Colonic mucosa (tissue), 4 donors: ENCODE results near the gene NOD1. TPM values are rescaled to one million over a fixed set of nuclear protein-coding genes. Genes with fewer than 3 reads are reported as not detected.

ENCODE experiments used
- DNase-seq: peaks from one replicate; pipeline ENCODE4 v3.0.0-alpha.2; 2020
- H3K27ac ChIP-seq: fragments of 200-600 bp; one replicate; pipeline ENCODE4 v1.8.0; 2021
- H3K27me3 ChIP-seq: fragments of 200-600 bp; one replicate; pipeline ENCODE4 v1.8.0; 2021
- H3K36me3 ChIP-seq: fragments of 200-600 bp; one replicate; pipeline ENCODE4 v1.8.0; 2021
- H3K4me1 ChIP-seq: fragments of 200-600 bp; one replicate; pipeline ENCODE4 v1.8.0; 2021; ENCODE audit warnings: mild to moderate bottlenecking
- H3K4me3 ChIP-seq: fragments of 200-600 bp; one replicate; pipeline ENCODE4 v1.8.0; 2021
- H3K9ac ChIP-seq, 2 donors: one replicate each; pipeline ENCODE4 v1.7.0; 2013; ENCODE audit warnings: control low read depth in 2 of 2, low read depth in 2 of 2, low read length in 2 of 2
- H3K9me3 ChIP-seq: fragments of 200-600 bp; one replicate; pipeline ENCODE4 v1.8.0; 2021
- intact Hi-C: fragments of 100-400 bp; cut with DNase I; formaldehyde crosslinking; loops from one replicate; pipeline ENCODE4 v1.14.1; 2022
- total RNA-seq, 2 donors: library from RNA; stranded (reverse); fragmentation: NEBNext Ultra II Directional in 1 of 2; extraction: Animal tissue kit (Norgen Biotek cat#: 25700) in 1 of 2; gene quantifications; one replicate each; pipeline ENCODE4 v1.2.1, GENCODE V29; 2021
- TF ChIP-seq, protein P1 (sequence below): fragments of 200-600 bp; IDR thresholded peaks from one replicate; pipeline ENCODE4 v1.8.0; 2022; ENCODE audit warnings: antibody characterized with exemption, mild to moderate bottlenecking
- donor health status: healthy.
- donor health status: DM: no; HTN: no; CAD: no.
- donor health status: DM: no; HTN: no; CAD: no.

NOD1 gene
- total RNA-seq, 2 donors from 2014 or later, result 9.5 to 14.0 TPM

DNA sequence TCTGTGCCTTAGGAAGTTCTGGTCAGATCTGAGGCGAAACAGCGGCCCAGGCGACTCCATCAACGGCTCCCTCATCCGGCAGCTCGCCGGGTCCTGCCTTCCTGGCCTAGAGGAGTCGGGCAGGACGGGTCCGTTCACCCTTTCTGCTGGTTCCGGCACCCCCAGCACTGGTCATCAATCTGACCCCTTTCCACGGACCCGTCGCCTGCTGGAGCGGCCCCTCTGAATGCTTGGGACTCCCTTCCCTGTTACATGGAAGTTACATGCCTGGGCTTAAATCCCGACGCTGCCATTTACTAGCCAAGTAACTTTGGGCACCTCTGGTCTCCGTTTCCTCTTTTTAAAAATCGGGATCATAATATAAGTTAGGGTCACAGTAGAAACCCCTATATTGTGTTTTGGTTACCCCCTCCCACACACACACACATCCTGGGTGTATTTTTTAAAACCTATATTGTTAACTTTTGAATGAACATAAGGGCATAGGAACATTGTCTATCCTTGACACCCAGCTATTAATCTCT lies 26.7 kb upstream of the NOD1 start:
- no peak for DNase-seq
- peak overlapping the region; percentile 92 for H3K4me3 ChIP-seq
- no peaks in the 10 kb centered on the region for H3K36me3 ChIP-seq
- H3K27ac ChIP-seq, result peak overlapping the region; percentile 72
- H3K4me1 ChIP-seq, result no peaks in the 10 kb centered on the region
- H3K9me3 ChIP-seq, result no peaks in the 10 kb centered on the region
- no peaks in the 10 kb centered on the region for H3K27me3 ChIP-seq
- intact Hi-C loops, result no loop called here
- TF ChIP-seq, protein P1, sequence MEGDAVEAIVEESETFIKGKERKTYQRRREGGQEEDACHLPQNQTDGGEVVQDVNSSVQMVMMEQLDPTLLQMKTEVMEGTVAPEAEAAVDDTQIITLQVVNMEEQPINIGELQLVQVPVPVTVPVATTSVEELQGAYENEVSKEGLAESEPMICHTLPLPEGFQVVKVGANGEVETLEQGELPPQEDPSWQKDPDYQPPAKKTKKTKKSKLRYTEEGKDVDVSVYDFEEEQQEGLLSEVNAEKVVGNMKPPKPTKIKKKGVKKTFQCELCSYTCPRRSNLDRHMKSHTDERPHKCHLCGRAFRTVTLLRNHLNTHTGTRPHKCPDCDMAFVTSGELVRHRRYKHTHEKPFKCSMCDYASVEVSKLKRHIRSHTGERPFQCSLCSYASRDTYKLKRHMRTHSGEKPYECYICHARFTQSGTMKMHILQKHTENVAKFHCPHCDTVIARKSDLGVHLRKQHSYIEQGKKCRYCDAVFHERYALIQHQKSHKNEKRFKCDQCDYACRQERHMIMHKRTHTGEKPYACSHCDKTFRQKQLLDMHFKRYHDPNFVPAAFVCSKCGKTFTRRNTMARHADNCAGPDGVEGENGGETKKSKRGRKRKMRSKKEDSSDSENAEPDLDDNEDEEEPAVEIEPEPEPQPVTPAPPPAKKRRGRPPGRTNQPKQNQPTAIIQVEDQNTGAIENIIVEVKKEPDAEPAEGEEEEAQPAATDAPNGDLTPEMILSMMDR, result no peak
- H3K9ac ChIP-seq, result peak overlapping the region; percentile 80 to 93

DNA sequence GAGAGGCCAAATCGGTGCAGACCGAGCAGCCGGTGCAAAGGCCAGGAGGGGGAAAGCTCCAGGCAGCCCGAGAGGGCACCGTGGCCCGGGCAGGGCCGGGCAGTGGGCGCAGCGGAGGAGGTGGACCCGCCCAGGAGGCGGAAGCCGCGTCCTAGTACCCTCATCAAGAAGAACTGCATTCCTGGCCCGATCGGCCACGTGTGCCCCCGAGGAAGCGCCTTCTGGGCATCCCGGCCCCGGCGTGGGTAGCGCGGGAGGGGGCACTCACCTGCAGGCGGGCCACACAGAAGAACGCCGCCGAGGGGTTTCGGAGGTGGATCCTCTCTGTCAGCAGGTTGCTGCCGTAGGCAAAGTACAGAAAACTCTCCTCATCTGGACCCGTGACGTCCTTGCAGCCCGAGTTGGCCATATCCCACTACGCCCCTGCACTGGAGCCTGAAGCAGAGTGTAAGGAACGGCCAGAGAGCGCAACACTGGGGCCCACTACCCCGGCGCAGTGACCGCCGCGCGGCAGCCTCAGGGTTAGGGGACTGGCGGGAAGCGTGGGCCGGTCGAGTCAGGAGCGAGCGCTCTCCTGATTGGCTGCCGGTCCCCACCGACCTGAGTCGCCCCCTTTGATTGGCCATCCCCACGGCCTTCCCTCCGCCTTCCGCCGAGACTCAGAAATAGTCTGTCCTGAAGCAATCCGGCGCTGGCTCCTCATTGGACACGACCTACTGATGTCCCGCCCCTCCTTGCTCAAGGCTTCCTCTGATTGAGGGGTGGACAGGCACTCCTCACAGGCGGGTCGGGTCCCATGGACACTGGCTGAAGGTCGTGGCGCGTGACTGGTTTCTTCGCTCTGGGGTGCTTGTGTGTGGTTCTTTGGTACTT lies 26.0 kb upstream of the NOD1 start, which contains the start of gene GGCT:
TSS of gene GGCT (minus strand) at position 529 of the 873 bp plus-strand sequence. CDS start at position 409, 120 bp downstream.
- Histone ChIP-seq H3K9ac (peak within 1 kb of the TSS; percentile 85 to 93), H3K27ac (peak within 1 kb of the TSS; percentile 72), H3K36me3 (no peaks in the 10 kb centered on the region), H3K9me3 (no peaks in the 10 kb centered on the region), H3K4me1 (no peaks in the 10 kb centered on the region), H3K27me3 (no peaks in the 10 kb centered on the region), H3K4me3 (peak within 1 kb of the TSS; percentile 92)
- intact Hi-C loops, result no loop called here
- peak; percentile 99 for DNase-seq
- TF ChIP-seq, protein P1, result no peak

DNA sequence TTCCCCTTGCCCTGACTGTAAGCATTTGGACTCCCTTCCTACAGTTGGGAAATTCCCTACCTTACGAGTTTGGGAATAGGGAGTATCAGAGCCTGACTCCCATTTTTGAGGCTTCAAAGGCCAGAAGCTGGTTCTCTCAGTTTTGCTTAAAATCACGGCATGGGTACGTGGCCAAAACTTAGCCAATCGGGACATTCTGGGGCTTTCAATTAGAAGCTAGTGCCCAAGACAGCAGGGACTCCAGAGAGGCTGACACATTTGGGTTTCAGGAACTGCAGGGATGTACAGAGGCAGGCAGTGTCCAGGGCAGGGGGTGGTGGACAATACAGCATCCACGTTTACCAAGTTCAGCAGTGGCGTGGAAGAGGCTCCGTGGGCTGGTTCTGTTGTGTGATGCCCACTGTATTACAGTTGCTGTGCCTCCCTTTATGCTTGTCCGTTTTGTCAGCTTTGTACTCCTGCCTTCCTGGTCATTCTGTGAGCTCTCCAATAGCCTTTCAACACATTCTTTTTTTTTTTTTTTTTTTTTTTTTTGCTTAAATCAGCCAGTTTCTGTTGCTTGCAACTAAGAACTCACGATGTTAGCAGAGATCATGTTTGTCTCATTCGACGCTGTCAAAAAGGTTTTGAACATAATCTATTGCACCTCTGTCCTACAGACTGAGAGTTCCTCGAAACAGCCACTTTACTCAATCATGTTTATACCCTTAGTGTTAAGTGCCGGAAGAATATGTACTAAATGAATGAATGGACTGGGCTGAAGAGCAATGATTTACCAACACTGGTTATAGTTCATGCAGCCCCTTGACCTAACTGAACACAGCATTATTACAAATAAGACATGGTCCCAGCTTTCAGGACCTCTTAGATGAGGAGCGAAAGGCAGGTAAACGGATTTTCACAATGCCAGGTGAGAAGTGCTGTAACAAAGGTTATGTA lies 25.0 kb upstream of the NOD1 start:
- intact Hi-C loops, result no loop called here
- peak overlapping the region; percentile 85 to 93 for H3K9ac ChIP-seq
- no peak overlapping the region for H3K27ac ChIP-seq
- no peak for DNase-seq
- H3K27me3 ChIP-seq, result no peaks in the 10 kb centered on the region
- no peaks in the 10 kb centered on the region for H3K36me3 ChIP-seq
- H3K9me3 ChIP-seq, result no peaks in the 10 kb centered on the region
- TF ChIP-seq, protein P1, result no peak
- no peaks in the 10 kb centered on the region for H3K4me1 ChIP-seq
- peak overlapping the region; percentile 92 for H3K4me3 ChIP-seq

DNA sequence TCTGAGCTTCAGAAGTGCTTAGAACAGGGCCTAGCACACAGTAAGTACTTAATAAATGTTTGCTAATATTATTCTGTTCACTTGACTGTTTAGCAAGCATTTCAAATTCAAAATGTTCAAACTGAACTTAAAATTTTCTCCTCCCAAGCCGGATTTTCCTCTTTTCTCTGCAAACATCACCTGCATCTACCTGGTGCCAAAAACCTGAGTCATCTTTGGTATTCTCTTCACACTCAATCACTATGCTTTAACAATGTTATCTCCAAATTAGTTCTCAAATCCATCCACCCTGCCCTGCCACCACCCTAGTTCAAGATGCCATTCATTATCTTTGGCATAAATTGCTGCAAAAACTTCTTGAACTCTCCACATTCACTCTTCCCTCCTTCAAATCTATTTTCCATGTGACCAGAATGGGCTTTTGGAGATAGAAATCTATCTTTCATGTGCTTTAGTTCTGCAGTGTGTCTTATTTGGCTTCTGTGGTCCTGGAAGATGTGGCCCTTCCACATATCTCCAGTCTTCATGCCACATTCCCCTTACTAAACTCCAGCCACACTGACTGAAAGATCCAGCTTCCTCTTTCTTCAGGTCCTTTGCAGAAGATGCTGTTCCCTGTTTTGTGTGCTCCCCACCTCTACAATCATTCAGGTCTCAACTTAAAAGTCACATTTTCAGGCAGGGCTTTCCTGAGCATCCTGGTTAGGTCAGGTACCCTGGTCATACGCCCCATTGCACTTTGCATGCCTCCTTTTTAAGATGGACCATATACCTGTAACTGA lies 24.1 kb upstream of the NOD1 start:
- TF ChIP-seq, protein P1, result no peak
- H3K4me3 ChIP-seq, result no peak overlapping the region
- H3K9me3 ChIP-seq, result no peaks in the 10 kb centered on the region
- H3K27ac ChIP-seq, result no peak overlapping the region
- no peaks in the 10 kb centered on the region for H3K27me3 ChIP-seq
- H3K36me3 ChIP-seq, result no peaks in the 10 kb centered on the region
- no peak for DNase-seq
- peak overlapping the region in 1 of 2 donors; percentile 40 for H3K9ac ChIP-seq
- intact Hi-C loops, result no loop called here
- no peaks in the 10 kb centered on the region for H3K4me1 ChIP-seq
